Measurements from ENCODE around the gene PTBP3.
"Not testable (repeated sequence)": the region's sequence is repeated elsewhere in the genome, so short reads cannot be mapped to it uniquely, and the experiment has no call there.

Gene PTBP3

DNA sequence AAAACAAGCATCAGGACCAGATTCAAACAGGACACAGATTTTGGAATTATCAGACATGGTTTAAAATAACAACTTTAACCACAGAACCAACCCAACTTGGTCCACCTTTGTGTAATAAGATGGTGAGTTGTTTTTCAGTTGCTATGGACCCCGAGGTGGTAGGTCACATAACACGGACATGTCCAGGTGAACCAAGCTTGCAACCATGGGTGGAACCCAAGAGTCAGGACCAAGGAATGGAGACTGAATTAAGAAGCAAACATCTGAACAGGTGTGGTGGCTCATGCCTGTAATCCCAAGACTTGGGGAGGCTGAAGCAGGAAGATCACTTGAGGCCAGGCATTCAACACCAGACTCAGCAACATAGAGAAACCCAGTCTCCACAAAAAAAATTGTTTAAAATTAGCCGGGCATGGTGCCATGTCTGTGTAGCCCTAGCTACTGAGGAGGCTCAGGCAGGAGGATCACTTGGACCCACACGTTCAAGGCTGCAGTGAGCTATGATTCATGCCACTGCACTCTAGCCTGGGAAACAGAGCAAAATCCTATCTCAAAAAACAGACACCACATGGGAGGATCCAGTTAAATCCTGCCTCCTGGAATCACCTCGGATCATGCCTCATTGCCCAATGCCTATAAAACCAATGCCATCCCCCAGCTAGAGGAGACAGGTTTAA is 10.6 kb downstream of the PTBP3 start:
- no peak for DNase-seq (ENCODE audit: low spot score)

DNA sequence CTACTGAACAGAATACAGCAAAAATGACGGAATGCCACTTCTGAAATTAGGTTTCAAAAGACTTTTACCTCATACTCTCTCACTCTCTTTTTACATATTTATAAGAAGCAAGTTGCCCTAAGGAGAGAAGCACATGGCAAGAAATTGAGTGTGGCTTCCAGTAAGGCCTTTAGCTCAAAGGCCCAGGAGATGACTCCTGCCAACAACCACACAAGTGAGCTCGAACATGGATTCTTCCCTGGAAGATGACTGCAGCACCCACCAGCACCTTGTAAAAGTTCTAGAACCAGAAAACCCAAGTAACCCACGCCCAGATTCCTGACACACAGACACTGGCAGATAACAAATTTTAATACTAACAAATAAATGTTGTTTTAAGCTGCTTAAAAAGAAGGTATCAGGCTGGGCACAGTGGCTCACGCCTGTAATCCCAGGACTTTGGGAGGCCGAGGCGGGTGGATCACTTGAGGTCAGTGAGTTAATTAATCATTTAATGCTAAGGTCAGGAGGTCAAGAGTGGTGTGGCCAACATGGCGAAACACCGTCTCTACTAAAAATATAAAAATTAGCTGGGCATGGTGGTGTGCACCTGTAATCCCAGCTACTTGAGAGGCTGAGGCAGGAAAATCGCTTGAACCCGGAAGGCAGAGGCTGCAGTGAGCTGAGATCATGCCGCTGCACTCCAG is 17.0 kb downstream of the PTBP3 start:
- DNase-seq (ENCODE audit: low spot score): no peak

DNA sequence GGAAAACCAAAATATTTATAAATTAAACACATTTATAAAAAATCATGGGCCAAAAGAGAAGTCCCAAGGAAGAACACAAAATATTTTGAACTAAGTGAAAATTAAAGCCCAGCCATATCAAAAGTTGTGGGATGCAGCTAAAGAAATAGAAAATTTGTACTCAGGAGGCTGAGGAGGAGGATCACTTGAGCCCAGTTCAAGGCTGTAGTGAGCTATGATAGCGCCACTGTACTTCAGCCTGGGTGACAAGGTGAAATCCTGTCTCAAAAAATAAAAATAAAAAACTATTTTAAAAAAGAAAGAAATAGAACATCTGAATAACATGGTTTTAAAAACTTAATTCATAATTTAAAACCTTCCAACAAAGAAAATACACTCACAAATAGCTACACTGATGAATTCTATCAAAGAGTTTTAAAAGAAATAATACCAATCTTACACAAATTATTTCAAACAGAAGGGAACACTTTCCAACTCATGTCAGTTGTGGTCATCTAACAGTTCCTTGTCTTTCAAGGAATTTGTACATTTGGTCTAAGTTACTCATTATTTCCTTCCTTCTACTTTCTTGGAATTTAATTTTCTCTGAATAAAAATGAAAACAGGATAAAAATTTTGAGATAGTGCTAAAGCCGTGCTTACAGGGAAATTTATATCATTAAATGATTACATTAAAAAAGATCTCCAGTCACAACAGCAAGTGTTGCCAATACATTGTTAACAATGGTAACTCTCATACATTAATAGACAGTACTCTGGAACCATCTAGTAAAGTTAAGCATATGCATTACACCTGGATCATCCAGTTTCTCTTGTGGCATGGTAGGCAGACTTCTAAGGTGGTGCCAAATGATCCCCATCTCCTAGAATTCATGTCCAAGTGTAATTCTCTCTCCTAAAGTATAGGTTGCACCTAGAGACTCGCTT is 17.8 kb downstream of the PTBP3 start:
- DNase-seq (ENCODE audit: low spot score): no peak

DNA sequence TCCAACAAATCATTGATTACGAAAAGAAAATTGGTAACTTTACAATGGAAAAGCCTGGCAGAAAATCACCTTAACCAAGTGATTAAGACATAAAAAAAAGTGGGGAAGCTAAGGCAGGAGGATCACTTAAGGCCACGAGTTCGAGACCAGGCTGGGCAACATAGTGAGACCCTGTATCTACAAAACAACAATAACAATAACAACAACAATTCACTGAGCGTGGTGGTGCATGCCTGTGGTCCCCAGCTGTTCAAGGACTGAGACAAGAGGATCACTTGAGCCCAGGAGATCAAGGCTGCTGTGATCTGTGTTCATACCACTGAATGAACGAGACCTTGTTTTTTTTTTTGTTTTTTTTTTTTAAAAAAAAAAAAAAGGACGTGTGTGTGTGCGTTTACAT is 21.3 kb downstream of the PTBP3 start:
- no peak for DNase-seq (ENCODE audit: low spot score)

DNA sequence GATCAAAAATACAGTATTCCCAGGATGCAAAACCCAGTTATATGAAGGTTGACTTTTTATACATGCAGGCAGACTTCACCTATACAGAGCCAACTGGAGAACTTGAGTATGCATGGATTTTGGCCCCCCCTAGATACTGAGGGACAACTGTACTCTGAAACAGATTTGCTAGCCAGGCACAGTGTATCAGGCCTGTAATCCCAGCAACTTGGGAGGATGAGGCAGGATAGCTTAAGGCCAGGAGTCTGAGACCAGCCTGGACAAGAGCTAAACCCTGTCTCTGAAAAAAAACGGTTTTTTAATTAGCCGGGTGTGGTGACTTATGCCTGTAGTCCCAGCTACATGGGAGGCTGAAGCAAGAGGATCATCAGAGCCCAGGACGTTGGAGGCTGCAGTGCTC is 21.9 kb downstream of the PTBP3 start:
- no peak for DNase-seq (ENCODE audit: low spot score)

- DNase-seq (ENCODE audit: low spot score): no peak
Observed at GRCh38 chr9:112310826-112311225, 22.6 kb downstream of the PTBP3 start.

GRCh38 chr9:112308588-112308987 is 24.8 kb downstream of the PTBP3 start:
- no peak for DNase-seq (ENCODE audit: low spot score)

- no peak for DNase-seq (ENCODE audit: low spot score)
Observed at GRCh38 chr9:112301420-112301819, 32.0 kb downstream of the PTBP3 start.

- no peak for DNase-seq (ENCODE audit: low spot score)
Observed at GRCh38 chr9:112299514-112299913, 33.9 kb downstream of the PTBP3 start.

GRCh38 chr9:112296929-112297328 is 36.5 kb downstream of the PTBP3 start:
- no peak for DNase-seq (ENCODE audit: low spot score)

DNA sequence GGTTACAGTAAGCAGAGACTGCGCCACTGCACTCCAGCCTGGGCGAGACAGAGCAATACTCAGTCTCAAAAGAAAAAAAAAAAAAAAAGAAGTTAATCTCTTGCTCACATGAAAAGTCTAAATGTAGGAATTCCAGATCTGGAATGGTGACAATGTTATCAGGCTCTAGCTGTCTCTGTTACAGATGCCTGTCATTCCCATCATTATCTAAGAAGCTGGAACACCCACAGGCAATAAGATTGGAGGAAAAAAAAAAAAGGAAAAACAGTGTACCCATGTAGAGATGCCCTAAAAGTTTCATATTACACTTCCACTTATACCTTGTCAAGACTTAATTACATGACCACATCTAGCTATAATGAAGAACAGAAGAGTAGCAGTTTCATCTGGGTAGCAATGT is 38.2 kb downstream of the PTBP3 start:
- no peak for DNase-seq (ENCODE audit: low spot score)

DNA sequence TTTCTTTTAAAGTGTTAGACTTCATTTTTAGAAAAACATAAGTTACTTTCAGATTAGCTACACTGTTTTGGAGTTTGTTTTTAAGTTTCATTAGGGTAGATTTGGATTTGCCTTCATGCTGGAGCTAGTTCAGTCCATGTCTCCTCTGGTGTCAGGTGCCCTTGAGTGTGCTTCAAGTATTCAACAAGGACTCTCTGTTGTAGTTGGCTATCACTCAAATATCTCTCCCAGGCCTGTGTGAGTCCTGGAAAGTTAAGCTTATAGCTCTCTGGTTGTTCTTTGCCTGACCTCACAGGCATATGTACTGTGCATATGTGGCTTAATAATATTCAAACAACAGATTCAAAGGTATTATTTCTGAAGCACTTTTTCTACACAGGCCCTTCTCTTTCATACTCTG is 45.4 kb downstream of the PTBP3 start:
- no peak for DNase-seq (ENCODE audit: low spot score)

GRCh38 chr9:112286926-112287325 is 46.5 kb downstream of the PTBP3 start:
- DNase-seq (ENCODE audit: low spot score): no peak

DNA sequence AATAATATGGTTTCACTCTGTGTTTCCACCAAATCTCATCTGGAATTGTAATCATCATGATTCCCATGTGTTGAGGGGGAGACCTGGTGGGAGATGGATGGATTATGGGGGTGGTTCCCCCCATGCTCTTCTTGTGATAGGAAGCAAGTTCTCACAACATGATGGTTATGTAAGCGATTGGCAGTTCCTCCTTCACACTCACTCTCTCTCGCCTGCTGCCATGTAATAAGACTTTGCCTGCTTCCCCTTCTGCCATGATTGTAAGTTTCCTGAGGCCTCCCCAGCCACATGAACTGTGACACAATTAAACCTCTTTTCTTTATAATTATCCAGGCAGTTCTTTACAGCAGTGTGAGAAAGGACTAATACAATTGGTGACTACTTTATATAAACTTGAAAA is 48.4 kb downstream of the PTBP3 start:
- DNase-seq (ENCODE audit: low spot score): no peak

- DNase-seq (ENCODE audit: low spot score): no peak
Observed at GRCh38 chr9:112283582-112284253, 49.7 kb downstream of the PTBP3 start.

- DNase-seq (ENCODE audit: low spot score): not testable (repeated sequence)
Observed at GRCh38 chr9:112282841-112283240, 50.6 kb downstream of the PTBP3 start.

DNA sequence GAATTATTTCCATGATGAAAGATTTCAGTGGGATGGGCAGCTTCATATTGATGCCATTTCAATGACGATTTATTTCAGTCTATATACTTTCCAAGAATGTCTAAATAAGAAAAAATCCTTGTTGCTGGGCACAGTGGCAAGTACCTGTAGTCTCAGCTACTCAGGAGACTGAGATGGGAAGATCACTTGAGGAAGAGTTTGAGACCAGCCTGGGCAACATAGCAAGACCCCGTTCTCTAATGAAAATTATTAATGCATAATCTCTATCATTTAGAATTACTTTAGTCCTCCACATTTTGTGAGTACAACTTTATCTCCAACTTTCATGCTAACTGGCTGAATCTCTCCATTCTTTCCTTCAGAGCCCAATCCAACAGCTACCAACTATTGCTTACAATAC is 52.5 kb downstream of the PTBP3 start:
- no peak for DNase-seq (ENCODE audit: low spot score)

DNA sequence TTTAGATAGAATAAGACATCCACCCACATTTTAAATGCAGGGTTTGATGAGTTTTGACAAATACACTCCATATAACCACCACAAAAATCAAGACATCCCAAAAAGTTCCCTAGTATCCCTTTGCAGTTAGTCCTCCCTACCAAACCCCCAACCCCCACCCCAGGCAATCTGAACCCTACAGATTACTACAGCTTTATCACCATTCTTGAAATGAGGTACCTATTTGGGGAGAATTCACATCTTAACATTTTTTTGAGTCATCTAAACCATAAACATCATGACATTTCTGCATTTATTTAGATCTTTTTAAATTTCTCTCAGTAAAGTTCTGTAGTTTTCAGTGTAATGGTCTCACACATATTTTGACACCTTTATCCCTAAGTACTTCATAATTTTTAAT is 53.9 kb downstream of the PTBP3 start:
- no peak for DNase-seq (ENCODE audit: low spot score)

GRCh38 chr9:112278152-112278551 is 55.3 kb downstream of the PTBP3 start:
- no peak for DNase-seq (ENCODE audit: low spot score)

GRCh38 chr9:112274600-112274999 is 58.8 kb downstream of the PTBP3 start:
- no peak for DNase-seq (ENCODE audit: low spot score)

- DNase-seq (ENCODE audit: low spot score): no peak
Observed at GRCh38 chr9:112273876-112274275, 59.5 kb downstream of the PTBP3 start.

GRCh38 chr9:112271466-112272098 is 61.8 kb downstream of the PTBP3 start:
- DNase-seq (ENCODE audit: low spot score): no peak

Data from CD4-positive, alpha-beta T cell treated with Interleukin-2 at 100 ng/mL for 4 hours (primary cell).